GM23338 (cell line): ENCODE data around the gene IFNG. TPM values are rescaled to one million over a fixed set of nuclear protein-coding genes. Genes with fewer than 3 reads are reported as not detected.

Experiments used
- ATAC-seq: fragments of 200-7000 bp; cut with Tn5 transposase; 3 replicates; pipeline ENCODE4 v1.9.1; 2020
- DNase-seq: peaks from one replicate; pipeline ENCODE4 v3.0.0-alpha.2; 2015; ENCODE audit warnings: low spot score
- H2AFZ ChIP-seq: fragments of 200-600 bp; sonication (generic); 2 replicates; pipeline ENCODE4 v1.8.0; 2016; ENCODE audit warnings: antibody characterized with exemption, mild to moderate bottlenecking, moderate library complexity
- H3F3A ChIP-seq: fragments of 200-600 bp; sonication (generic); replicated peaks from 2 replicates; pipeline ENCODE4 v1.8.0; 2017; ENCODE audit warnings: antibody characterized with exemption, mixed run types, low read depth
- H3K27ac ChIP-seq: fragments of 200-600 bp; sonication (generic); 2 replicates; pipeline ENCODE4 v1.6.1; 2016; ENCODE audit warnings: low read depth
- H3K27me3 ChIP-seq: fragments of 200-600 bp; sonication (generic); 2 replicates; pipeline ENCODE4 v1.8.0; 2016; ENCODE audit warnings: mild to moderate bottlenecking, mixed run types, moderate library complexity; ENCODE audit not compliant: insufficient read depth
- H3K36me3 ChIP-seq: fragments of 200-600 bp; sonication (generic); 2 replicates; pipeline ENCODE4 v1.8.0; 2016; ENCODE audit warnings: mild to moderate bottlenecking; ENCODE audit not compliant: insufficient read depth
- H3K4me1 ChIP-seq: fragments of 200-600 bp; sonication (generic); 2 replicates; pipeline ENCODE4 v1.8.0; 2016; ENCODE audit warnings: mild to moderate bottlenecking, moderate library complexity; ENCODE audit not compliant: insufficient read depth
- H3K4me2 ChIP-seq: fragments of 200-600 bp; sonication (generic); 2 replicates; pipeline ENCODE4 v1.7.1; 2017; ENCODE audit warnings: mixed run types
- H3K4me3 ChIP-seq: fragments of 200-600 bp; sonication (generic); 2 replicates; pipeline ENCODE4 v1.6.1; 2016; ENCODE audit warnings: mixed run types
- H3K79me2 ChIP-seq: fragments of 200-600 bp; sonication (generic); replicated peaks from 2 replicates; pipeline ENCODE4 v1.8.0; 2017; ENCODE audit warnings: mild to moderate bottlenecking; ENCODE audit not compliant: insufficient read depth
- H3K9me2 ChIP-seq: fragments of 200-600 bp; sonication (generic); 2 replicates; pipeline ENCODE4 v1.8.0; 2017; ENCODE audit not compliant: insufficient read depth
- H4K20me1 ChIP-seq: fragments of 200-600 bp; sonication (generic); replicated peaks from 2 replicates; pipeline ENCODE4 v1.8.0; 2017; ENCODE audit warnings: mild to moderate bottlenecking; ENCODE audit not compliant: insufficient read depth
- H3K27ac Mint-ChIP-seq: 2 replicates; pipeline ENCODE4 v1.8.0; 2020; ENCODE audit warnings: inconsistent platforms, mild to moderate bottlenecking, moderate library complexity, mixed read lengths
- H3K27me3 Mint-ChIP-seq: 3 replicates; pipeline ENCODE4 v1.8.0; 2022; ENCODE audit warnings: low read depth, mild to moderate bottlenecking, moderate library complexity, mixed read lengths, inconsistent platforms; ENCODE audit not compliant: insufficient read depth, poor library complexity
- H3K36me3 Mint-ChIP-seq: 3 replicates; pipeline ENCODE4 v1.8.0; 2021; ENCODE audit warnings: low read depth, mild to moderate bottlenecking, inconsistent platforms, moderate library complexity, mixed read lengths
- H3K4me1 Mint-ChIP-seq: 3 replicates; pipeline ENCODE4 v1.8.0; 2020; ENCODE audit warnings: mild to moderate bottlenecking, inconsistent platforms, mixed read lengths
- H3K4me3 Mint-ChIP-seq: 3 replicates; pipeline ENCODE4 v1.8.0; 2021; ENCODE audit warnings: moderate library complexity, mild to moderate bottlenecking, inconsistent platforms, mixed read lengths
- H3K9me3 Mint-ChIP-seq: 3 replicates; pipeline ENCODE4 v1.8.0; 2020; ENCODE audit warnings: moderate library complexity, mild to moderate bottlenecking, inconsistent platforms, mixed read lengths
- CREB1 ChIP-seq: fragments of 250-450 bp; sonication (Bioruptor Pico); IDR thresholded peaks from 2 replicates; pipeline ENCODE4 v1.5.0; 2020; ENCODE audit warnings: low read depth, mild to moderate bottlenecking, moderate library complexity
- CTCF ChIP-seq, 2 experiments: fragments of 200-600 bp in 1 of 2; sonication (generic) in 1 of 2; conservative IDR thresholded peaks; 2 replicates each; pipeline versions ENCODE4 v1.5.1 to v1.6.1; 2016 to 2017; ENCODE audit warnings: antibody characterized with exemption in 2 of 2, low read depth in 2 of 2, mild to moderate bottlenecking in 2 of 2, moderate library complexity in 1 of 2
- EZH2 ChIP-seq: fragments of 200-600 bp; sonication (generic); IDR thresholded peaks from one replicate; pipeline ENCODE4 v1.8.0; 2017; ENCODE audit warnings: antibody characterized with exemption, mild to moderate bottlenecking, low read depth; ENCODE audit not compliant: unreplicated experiment
- EZH2phosphoT487 ChIP-seq: fragments of 200-600 bp; sonication (generic); IDR thresholded peaks from one replicate; pipeline ENCODE4 v1.8.1; 2018; ENCODE audit warnings: antibody characterized with exemption; ENCODE audit not compliant: unreplicated experiment
- JUNB ChIP-seq: IDR thresholded peaks from one replicate; pipeline ENCODE4 v1.6.1; 2016; ENCODE audit warnings: antibody characterized with exemption; ENCODE audit not compliant: unreplicated experiment
- NANOG ChIP-seq: IDR thresholded peaks from 2 replicates; pipeline ENCODE4 v1.6.1; 2016; ENCODE audit warnings: antibody characterized with exemption, borderline replicate concordance
- POLR2AphosphoS5 ChIP-seq: IDR thresholded peaks from 2 replicates; pipeline ENCODE4 v1.6.1; 2016; ENCODE audit warnings: antibody characterized with exemption, low read depth
- REST ChIP-seq: IDR thresholded peaks from one replicate; pipeline ENCODE4 v1.6.1; 2018; ENCODE audit warnings: antibody characterized with exemption; ENCODE audit not compliant: unreplicated experiment
- STAT1 ChIP-seq: IDR thresholded peaks from one replicate; pipeline ENCODE4 v1.6.1; 2016; ENCODE audit warnings: antibody characterized with exemption; ENCODE audit not compliant: unreplicated experiment
- ZNF114 ChIP-seq: fragments of 250-450 bp; sonication (Bioruptor Pico); IDR thresholded peaks from 2 replicates; pipeline ENCODE4 v1.5.0; 2020; ENCODE audit warnings: mild to moderate bottlenecking, moderate library complexity
- ZNF331 ChIP-seq: fragments of 250-450 bp; sonication (Bioruptor Pico); IDR thresholded peaks from 2 replicates; pipeline ENCODE4 v1.5.0; 2020; ENCODE audit warnings: low read depth, mild to moderate bottlenecking, moderate library complexity
- polyA plus RNA-seq: library from polyadenylated mRNA; unstranded; fragments of >200 nt; fragmentation: Nextera tagmentation; extraction: Ambion mirVana; gene quantifications from 2 replicates; pipeline ENCODE4 v1.2.1, GENCODE V29; 2016
- total RNA-seq: library from RNA; depleted of rRNA; stranded (reverse); fragments of >200 nt; shearing (Covaris generic); gene quantifications from 2 replicates; pipeline ENCODE4 v1.2.3, GENCODE V29; 2014
- TF ChIP-seq, protein P1 (sequence below): IDR thresholded peaks from 2 replicates; pipeline ENCODE4 v1.6.1; 2016; ENCODE audit warnings: antibody characterized with exemption
- TF ChIP-seq, protein P2 (sequence below): fragments of 250-450 bp; sonication (Bioruptor Pico); IDR thresholded peaks from 2 replicates; pipeline ENCODE4 v1.5.0; 2020; ENCODE audit warnings: mild to moderate bottlenecking, moderate library complexity

IFNG gene
- total and polyA plus RNA-seq, 2 experiments from 2014 or later, result not detected

GRCh38 chr12:68185598-68185997 lies 26.1 kb upstream of the IFNG start:
- Histone ChIP-seq H3K79me2 (no peaks in the 10 kb centered on the region), H3K27ac (no peak overlapping the region)
- H3K27ac Mint-ChIP-seq, result no peak overlapping the region

More at GRCh38 chr12:68185598-68185997, 26.1 kb upstream of the IFNG start:
- Histone ChIP-seq H3F3A (no peaks in the 10 kb centered on the region), H3K36me3 (no peaks in the 10 kb centered on the region), H3K27me3 (no peaks in the 10 kb centered on the region), H3K4me2 (no peak overlapping the region), H4K20me1 (no peaks in the 10 kb centered on the region), H3K9me2 (no peaks in the 10 kb centered on the region), H2AFZ (no peak overlapping the region), H3K4me1 (no peaks in the 10 kb centered on the region), H3K4me3 (no peak overlapping the region)
- Mint-ChIP-seq H3K27me3 (no peaks in the 10 kb centered on the region), H3K4me1 (no peaks in the 10 kb centered on the region), H3K9me3 (no peaks in the 10 kb centered on the region; the same call in 2 of the 3 replicates), H3K36me3 (no peaks in the 10 kb centered on the region), H3K4me3 (no peak overlapping the region)
- ATAC-seq, result no peak
- TF ChIP-seq, protein P1, sequence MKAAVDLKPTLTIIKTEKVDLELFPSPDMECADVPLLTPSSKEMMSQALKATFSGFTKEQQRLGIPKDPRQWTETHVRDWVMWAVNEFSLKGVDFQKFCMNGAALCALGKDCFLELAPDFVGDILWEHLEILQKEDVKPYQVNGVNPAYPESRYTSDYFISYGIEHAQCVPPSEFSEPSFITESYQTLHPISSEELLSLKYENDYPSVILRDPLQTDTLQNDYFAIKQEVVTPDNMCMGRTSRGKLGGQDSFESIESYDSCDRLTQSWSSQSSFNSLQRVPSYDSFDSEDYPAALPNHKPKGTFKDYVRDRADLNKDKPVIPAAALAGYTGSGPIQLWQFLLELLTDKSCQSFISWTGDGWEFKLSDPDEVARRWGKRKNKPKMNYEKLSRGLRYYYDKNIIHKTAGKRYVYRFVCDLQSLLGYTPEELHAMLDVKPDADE, result no peak
- TF ChIP-seq POLR2AphosphoS5 (no peak), JUNB (no peak), CTCF (conservative IDR thresholded peaks at IDR 0.05; ENCODE audit: low read depth in 2 of 2) (no peak), ZNF114 (no peak), REST (no peak), ZNF331 (CRISPR knock-in tag) (no peak), NANOG (no peak), STAT1 (no peak), EZH2 (no peak), EZH2phosphoT487 (no peak), CREB1 (CRISPR knock-in tag) (no peak)
- TF ChIP-seq, protein P2, sequence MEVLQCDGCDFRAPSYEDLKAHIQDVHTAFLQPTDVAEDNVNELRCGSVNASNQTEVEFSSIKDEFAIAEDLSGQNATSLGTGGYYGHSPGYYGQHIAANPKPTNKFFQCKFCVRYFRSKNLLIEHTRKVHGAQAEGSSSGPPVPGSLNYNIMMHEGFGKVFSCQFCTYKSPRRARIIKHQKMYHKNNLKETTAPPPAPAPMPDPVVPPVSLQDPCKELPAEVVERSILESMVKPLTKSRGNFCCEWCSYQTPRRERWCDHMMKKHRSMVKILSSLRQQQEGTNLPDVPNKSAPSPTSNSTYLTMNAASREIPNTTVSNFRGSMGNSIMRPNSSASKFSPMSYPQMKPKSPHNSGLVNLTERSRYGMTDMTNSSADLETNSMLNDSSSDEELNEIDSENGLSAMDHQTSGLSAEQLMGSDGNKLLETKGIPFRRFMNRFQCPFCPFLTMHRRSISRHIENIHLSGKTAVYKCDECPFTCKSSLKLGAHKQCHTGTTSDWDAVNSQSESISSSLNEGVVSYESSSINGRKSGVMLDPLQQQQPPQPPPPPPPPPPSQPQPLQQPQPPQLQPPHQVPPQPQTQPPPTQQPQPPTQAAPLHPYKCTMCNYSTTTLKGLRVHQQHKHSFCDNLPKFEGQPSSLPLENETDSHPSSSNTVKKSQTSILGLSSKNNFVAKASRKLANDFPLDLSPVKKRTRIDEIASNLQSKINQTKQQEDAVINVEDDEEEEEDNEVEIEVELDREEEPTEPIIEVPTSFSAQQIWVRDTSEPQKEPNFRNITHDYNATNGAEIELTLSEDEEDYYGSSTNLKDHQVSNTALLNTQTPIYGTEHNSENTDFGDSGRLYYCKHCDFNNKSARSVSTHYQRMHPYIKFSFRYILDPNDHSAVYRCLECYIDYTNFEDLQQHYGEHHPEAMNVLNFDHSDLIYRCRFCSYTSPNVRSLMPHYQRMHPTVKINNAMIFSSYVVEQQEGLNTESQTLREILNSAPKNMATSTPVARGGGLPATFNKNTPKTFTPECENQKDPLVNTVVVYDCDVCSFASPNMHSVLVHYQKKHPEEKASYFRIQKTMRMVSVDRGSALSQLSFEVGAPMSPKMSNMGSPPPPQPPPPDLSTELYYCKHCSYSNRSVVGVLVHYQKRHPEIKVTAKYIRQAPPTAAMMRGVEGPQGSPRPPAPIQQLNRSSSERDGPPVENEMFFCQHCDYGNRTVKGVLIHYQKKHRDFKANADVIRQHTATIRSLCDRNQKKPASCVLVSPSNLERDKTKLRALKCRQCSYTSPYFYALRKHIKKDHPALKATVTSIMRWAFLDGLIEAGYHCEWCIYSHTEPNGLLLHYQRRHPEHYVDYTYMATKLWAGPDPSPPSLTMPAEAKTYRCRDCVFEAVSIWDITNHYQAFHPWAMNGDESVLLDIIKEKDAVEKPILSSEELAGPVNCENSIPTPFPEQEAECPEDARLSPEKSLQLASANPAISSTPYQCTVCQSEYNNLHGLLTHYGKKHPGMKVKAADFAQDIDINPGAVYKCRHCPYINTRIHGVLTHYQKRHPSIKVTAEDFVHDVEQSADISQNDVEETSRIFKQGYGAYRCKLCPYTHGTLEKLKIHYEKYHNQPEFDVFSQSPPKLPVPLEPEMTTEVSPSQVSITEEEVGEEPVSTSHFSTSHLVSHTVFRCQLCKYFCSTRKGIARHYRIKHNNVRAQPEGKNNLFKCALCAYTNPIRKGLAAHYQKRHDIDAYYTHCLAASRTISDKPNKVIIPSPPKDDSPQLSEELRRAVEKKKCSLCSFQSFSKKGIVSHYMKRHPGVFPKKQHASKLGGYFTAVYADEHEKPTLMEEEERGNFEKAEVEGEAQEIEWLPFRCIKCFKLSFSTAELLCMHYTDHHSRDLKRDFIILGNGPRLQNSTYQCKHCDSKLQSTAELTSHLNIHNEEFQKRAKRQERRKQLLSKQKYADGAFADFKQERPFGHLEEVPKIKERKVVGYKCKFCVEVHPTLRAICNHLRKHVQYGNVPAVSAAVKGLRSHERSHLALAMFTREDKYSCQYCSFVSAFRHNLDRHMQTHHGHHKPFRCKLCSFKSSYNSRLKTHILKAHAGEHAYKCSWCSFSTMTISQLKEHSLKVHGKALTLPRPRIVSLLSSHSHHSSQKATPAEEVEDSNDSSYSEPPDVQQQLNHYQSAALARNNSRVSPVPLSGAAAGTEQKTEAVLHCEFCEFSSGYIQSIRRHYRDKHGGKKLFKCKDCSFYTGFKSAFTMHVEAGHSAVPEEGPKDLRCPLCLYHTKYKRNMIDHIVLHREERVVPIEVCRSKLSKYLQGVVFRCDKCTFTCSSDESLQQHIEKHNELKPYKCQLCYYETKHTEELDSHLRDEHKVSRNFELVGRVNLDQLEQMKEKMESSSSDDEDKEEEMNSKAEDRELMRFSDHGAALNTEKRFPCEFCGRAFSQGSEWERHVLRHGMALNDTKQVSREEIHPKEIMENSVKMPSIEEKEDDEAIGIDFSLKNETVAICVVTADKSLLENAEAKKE (CRISPR knock-in tag), result no peak
- no peak for DNase-seq
